T-helper 2 cell treated with Interferon-gamma antibody and Interleukin-4, amounts not matched to agents 5 μg/mL and 100 μg/mL, for 36 hours (primary cell): ENCODE data around the gene PCBP3.

Experiments
- DNase-seq: peaks from one replicate; pipeline ENCODE4 v3.0.0; 2021; ENCODE audit warnings: low spot score
- H3K27ac Mint-ChIP-seq: one replicate; pipeline ENCODE4 v1.8.0; 2021; ENCODE audit warnings: mild to moderate bottlenecking, mixed read lengths
- H3K27me3 Mint-ChIP-seq: one replicate; pipeline ENCODE4 v1.8.0; 2021; ENCODE audit warnings: low read depth, mixed read lengths
- H3K36me3 Mint-ChIP-seq: one replicate; pipeline ENCODE4 v1.8.0; 2021; ENCODE audit warnings: low read depth, mixed read lengths
- H3K4me1 Mint-ChIP-seq: one replicate; pipeline ENCODE4 v1.8.0; 2021; ENCODE audit warnings: low read depth, mixed read lengths
- H3K4me3 Mint-ChIP-seq: one replicate; pipeline ENCODE4 v1.8.0; 2022; ENCODE audit warnings: mild to moderate bottlenecking, moderate library complexity, mixed read lengths
- H3K9me3 Mint-ChIP-seq: one replicate; pipeline ENCODE4 v1.8.0; 2021; ENCODE audit warnings: mixed read lengths

The PCBP3 gene

DNA sequence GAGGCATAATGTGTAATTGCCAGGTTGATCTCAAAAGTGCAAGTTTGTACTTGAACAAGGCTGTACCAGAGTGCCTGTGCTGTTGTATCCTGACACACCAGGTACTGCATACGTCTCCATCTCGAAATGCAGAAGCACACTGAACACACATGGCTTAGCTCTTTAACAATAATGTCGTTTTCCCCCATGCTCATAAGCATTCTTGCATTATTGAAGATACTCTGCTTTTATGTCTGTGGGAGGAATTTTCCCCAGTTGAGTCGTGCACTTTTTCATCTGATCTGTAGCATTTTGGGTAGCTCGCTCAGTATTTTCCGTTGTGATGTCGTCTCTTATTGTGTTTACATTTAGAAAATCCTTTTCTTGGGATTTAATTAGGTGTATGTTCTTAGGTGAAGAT lies 98.7 kb downstream of the PCBP3 start:
- peaks cover 9% of the 10 kb centered on the region for H3K36me3 Mint-ChIP-seq
- DNase-seq = no peak
- H3K27ac Mint-ChIP-seq = no peak overlapping the region
- H3K4me3 Mint-ChIP-seq = no peak overlapping the region
- peaks cover 4% of the 10 kb centered on the region for H3K4me1 Mint-ChIP-seq
- H3K27me3 Mint-ChIP-seq = no peaks in the 10 kb centered on the region
- no peaks in the 10 kb centered on the region for H3K9me3 Mint-ChIP-seq

DNA sequence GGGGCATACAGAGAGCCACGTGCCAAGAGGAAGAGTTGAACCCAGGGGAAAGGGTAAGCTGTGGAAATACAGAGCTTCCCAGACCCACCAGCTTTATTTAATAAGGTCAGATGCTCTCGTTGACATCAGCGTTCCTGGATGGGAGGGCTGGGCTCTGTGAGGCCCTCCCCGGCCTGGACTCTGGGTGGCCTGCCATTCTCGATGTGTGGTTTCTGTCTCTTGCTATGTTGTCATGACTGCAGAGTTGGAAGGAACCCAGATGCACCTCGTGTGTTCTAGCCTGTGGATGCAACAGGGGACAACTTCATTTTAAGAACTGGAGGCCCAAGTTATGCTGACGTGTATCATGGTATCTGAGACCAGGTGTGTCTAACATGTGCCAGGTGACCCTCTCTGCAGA lies 101.7 kb downstream of the PCBP3 start:
- Mint-ChIP-seq H3K27me3 (no peaks in the 10 kb centered on the region), H3K27ac (no peak overlapping the region), H3K9me3 (no peaks in the 10 kb centered on the region), H3K36me3 (peaks cover 10% of the 10 kb centered on the region), H3K4me1 (peaks cover 4% of the 10 kb centered on the region), H3K4me3 (no peak overlapping the region)
- no peak for DNase-seq

DNA sequence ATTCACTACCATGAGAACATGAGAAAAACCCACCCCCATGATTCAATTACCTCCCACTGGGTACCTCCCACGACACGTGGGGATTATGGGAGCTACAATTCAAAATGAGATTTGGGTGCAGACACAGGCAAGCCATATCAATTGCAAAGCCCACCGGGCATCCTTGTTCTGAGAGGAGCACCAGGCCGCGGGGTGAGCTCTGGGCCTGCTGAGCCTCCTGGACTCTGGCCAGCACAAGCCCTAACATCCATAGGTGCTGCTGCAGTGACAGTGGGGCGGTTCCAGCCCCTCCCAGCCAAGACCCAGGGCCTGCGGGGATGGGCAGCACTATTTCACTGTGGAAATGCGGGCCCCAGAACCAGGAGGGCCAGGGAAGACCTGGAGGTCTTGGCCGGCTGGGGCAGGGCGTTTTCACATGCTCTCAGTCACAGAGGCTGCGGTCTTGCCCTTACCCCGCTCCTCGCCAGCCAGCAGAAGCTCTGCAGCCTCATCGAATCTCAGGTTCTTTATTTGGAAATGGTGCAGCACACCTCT lies 103.8 kb downstream of the PCBP3 start:
- H3K27ac Mint-ChIP-seq = no peak overlapping the region
- no peak overlapping the region for H3K4me3 Mint-ChIP-seq
- DNase-seq = no peak
- H3K4me1 Mint-ChIP-seq = peaks cover 1% of the 10 kb centered on the region
- no peaks in the 10 kb centered on the region for H3K9me3 Mint-ChIP-seq
- H3K36me3 Mint-ChIP-seq = peaks cover 10% of the 10 kb centered on the region
- no peaks in the 10 kb centered on the region for H3K27me3 Mint-ChIP-seq

DNA sequence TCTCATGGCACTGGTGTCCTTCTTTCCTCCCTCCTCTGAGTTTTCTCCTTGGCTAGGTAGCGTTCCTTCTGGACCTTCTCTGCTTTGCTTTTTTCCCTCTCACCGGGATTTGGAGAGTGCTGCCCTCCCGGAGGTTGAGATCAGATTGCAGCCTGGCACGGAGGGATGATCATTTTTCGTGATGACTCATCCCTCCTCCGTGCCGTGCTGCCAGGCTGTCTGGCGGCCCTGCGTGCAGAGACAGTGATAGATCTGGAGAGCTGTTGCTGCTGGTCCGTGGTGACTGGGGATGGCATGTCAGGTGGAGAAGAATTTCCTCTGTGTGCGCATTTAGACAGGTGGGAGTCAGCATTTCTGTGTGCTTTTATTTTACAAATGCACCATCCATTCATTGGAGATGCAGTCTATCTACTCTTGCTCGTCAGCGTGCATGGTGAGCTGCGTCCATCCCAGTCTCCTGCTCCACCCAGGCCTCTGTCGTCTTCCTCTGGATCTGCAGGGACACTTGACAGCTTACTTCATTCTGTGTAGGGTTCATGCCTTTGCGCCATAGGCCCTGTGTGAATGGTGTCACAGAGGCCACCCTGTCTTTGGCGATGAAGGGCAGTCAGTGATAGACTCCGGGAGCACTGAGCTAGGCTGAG lies 104.4 kb downstream of the PCBP3 start:
- peaks cover 10% of the 10 kb centered on the region for H3K36me3 Mint-ChIP-seq
- no peak overlapping the region for H3K27ac Mint-ChIP-seq
- no peaks in the 10 kb centered on the region for H3K27me3 Mint-ChIP-seq
- no peaks in the 10 kb centered on the region for H3K4me1 Mint-ChIP-seq
- no peak overlapping the region for H3K4me3 Mint-ChIP-seq
- H3K9me3 Mint-ChIP-seq = no peaks in the 10 kb centered on the region
- DNase-seq = no peak

DNA sequence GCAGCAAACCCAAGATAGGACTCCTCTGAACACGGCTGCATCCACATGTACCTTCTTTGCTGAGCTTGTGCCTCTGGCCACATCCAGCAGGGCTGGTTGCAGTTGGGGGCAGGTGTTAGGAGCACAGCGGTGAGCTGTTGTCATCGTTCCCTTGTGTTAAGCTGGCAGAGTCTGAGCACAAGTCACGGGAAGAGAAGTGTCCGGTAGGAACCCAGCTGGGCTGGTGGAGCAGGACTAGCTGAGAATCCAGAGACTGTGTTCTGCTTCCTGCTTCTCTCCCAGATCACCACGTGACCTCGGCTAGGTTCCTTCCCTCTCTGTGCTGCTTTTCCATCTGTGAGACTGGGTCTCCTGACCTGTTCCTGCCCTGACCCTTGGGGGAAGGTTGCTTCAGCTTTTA lies 105.1 kb downstream of the PCBP3 start:
- Mint-ChIP-seq H3K27ac (no peak overlapping the region), H3K4me3 (no peak overlapping the region)

DNA sequence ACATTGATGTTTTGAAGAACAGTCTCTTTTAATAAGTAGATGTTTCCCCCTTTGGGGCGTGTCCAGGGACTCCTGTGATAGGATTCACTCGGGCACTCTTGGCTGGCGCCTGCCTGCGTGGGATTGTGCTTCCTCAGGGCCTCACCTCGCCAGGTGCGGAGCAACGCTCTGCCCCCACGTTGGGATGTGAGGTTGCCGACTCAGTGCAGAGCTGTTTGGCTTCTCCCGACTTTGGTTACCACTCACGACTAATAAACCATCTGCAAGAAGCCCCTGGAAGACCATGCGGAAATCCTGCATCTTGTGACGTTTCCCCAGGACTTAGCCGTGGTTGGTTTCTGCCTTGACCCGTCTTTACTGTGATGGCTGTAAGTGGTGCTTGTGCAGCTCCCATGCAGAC lies 106.4 kb downstream of the PCBP3 start:
- no peak for DNase-seq
- Mint-ChIP-seq H3K27ac (no peak overlapping the region), H3K9me3 (peaks cover under 1% of the 10 kb centered on the region), H3K4me1 (no peaks in the 10 kb centered on the region), H3K4me3 (no peak overlapping the region), H3K27me3 (no peaks in the 10 kb centered on the region), H3K36me3 (peaks cover 8% of the 10 kb centered on the region)

More for the DNA sequence above, 105.1 kb downstream of the PCBP3 start:
- no peaks in the 10 kb centered on the region for H3K27me3 Mint-ChIP-seq
- H3K9me3 Mint-ChIP-seq = no peaks in the 10 kb centered on the region
- DNase-seq = no peak
- no peaks in the 10 kb centered on the region for H3K4me1 Mint-ChIP-seq
- peaks cover 10% of the 10 kb centered on the region for H3K36me3 Mint-ChIP-seq

DNA sequence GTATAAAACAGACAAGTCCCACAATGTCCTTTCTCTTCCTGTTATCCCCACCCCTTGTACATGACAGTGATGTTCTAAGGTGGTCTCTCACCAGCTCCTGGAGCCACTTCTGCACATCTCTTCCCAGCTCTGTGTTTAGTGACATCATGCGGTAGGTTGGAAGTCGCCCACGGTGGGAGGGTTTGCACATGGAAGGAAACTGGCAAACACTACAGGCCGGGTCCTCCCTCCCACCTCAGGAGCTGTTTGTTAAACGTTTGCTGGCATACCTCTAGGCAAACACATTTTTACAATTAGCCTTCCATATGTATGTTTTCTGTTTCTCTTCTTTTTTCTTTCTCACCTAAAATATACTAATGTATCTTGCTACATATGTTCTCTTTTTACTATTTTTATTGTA lies 107.4 kb downstream of the PCBP3 start:
- peaks cover 9% of the 10 kb centered on the region for H3K9me3 Mint-ChIP-seq
- DNase-seq = no peak
- H3K4me3 Mint-ChIP-seq = no peak overlapping the region
- H3K4me1 Mint-ChIP-seq = no peaks in the 10 kb centered on the region
- no peaks in the 10 kb centered on the region for H3K27me3 Mint-ChIP-seq
- H3K36me3 Mint-ChIP-seq = peaks cover 1% of the 10 kb centered on the region
- H3K27ac Mint-ChIP-seq = no peak overlapping the region

DNA sequence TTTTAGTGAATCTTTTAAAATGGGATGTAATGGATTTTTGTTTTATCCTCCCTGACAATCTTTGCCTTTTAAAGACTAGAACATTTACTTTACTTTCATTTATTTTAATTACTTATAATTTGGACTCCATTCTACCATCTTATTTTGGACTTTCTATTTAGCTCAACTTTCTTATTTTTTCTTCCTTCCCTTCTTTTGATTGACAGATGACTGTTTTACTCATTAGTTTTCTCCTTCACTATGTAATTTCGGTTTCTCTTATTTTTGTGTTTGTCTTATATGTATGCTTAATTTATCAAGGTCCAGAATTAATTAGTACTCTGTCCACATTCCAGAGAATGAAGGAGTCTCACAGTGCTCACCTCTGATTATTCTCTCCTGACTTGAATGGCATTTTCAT lies 109.9 kb downstream of the PCBP3 start:
- Mint-ChIP-seq H3K27ac (no peak overlapping the region), H3K9me3 (peaks cover 16% of the 10 kb centered on the region), H3K27me3 (no peaks in the 10 kb centered on the region), H3K4me3 (no peak overlapping the region), H3K4me1 (no peaks in the 10 kb centered on the region), H3K36me3 (peaks cover 3% of the 10 kb centered on the region)
- no peak for DNase-seq

DNA sequence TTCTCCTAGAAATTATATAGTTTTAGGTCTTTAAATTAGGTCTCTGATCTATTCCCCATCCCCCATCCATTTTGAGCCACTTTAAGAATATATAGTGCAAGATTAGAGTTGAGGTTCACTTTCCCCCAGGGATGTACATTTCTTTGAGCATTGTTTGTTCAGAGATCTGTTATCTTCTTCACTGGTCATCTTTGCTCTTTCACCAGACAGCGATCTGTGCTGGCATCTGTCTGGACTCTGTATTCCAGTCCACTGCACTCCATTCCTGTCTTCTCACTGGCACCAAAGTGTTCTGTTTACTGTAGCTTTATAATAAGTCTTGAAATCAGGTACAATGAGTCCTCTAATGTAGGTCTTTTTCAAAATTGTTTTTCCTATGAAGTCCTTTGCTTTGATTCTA lies 112.5 kb downstream of the PCBP3 start:
- H3K27me3 Mint-ChIP-seq = no peaks in the 10 kb centered on the region
- DNase-seq = no peak
- H3K9me3 Mint-ChIP-seq = peaks cover 16% of the 10 kb centered on the region
- H3K36me3 Mint-ChIP-seq = peaks cover 3% of the 10 kb centered on the region
- H3K4me3 Mint-ChIP-seq = no peak overlapping the region
- no peaks in the 10 kb centered on the region for H3K4me1 Mint-ChIP-seq
- no peak overlapping the region for H3K27ac Mint-ChIP-seq

DNA sequence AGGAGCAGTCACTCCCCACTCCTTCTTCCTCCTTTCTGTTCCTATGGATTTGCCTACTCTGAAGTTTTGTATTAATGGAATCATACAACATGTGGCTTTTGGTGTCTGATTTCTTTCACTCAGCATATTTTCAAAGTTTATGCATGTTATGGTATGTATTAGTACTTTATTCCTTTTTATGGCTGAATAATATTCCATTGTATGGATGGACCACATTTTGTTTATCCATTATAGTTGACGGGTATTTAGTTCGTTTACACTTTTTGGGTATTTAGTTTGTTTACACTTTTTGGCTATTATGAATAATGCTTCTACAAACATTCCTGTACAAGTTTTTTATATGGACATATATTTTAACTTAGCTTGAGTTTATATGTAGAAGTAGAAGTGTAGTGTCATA lies 113.1 kb downstream of the PCBP3 start:
- H3K4me3 Mint-ChIP-seq = no peak overlapping the region
- no peaks in the 10 kb centered on the region for H3K27me3 Mint-ChIP-seq
- DNase-seq = no peak
- H3K9me3 Mint-ChIP-seq = peaks cover 16% of the 10 kb centered on the region
- peaks cover 3% of the 10 kb centered on the region for H3K36me3 Mint-ChIP-seq
- H3K27ac Mint-ChIP-seq = no peak overlapping the region
- no peaks in the 10 kb centered on the region for H3K4me1 Mint-ChIP-seq

DNA sequence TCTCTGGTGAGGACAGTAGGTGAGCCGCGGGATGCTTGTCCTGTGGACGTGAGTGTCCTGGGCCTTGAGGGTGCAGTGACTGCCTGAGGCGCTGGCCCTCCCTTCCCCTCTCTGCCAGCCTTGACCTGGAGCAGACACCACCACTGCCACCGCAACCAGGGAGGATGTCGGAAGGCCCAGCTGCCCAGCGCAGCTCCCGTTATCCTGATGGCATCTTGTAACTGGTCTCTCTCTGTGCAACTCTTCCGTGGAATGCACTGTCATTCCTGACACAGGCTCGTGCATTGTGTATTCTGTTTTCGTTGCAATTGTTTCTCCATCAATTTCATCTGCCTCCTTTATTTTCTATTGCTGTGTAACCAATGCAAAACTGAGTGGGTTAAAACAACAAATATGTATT lies 118.2 kb downstream of the PCBP3 start:
- no peak for DNase-seq
- H3K27me3 Mint-ChIP-seq = no peaks in the 10 kb centered on the region
- H3K36me3 Mint-ChIP-seq = no peaks in the 10 kb centered on the region
- peaks cover under 1% of the 10 kb centered on the region for H3K9me3 Mint-ChIP-seq
- H3K4me3 Mint-ChIP-seq = no peak overlapping the region
- peaks cover 5% of the 10 kb centered on the region for H3K4me1 Mint-ChIP-seq
- no peak overlapping the region for H3K27ac Mint-ChIP-seq

DNA sequence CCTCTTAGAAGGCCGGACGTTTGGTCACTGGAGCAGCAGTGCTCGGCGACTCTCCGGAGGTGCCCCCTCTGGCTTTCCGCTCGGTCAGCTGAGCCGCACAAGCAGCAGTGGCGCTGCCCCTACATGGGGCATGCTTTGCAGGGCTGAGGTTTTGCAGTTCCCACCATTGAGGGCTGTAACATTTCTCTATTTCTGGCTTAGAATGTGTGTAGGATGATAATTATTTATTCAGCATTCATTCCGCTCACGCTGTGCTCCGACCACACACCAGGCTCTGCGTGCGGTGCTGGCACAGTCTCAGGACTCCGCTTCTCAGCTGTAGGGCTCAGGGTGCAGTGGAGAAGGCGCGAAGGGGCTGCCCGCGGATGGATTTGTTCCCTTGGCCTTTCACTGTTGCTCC lies 119.5 kb downstream of the PCBP3 start:
- H3K4me1 Mint-ChIP-seq = peaks cover 19% of the 10 kb centered on the region
- no peak overlapping the region for H3K27ac Mint-ChIP-seq
- no peaks in the 10 kb centered on the region for H3K9me3 Mint-ChIP-seq
- no peaks in the 10 kb centered on the region for H3K27me3 Mint-ChIP-seq
- H3K4me3 Mint-ChIP-seq = no peak overlapping the region
- H3K36me3 Mint-ChIP-seq = no peaks in the 10 kb centered on the region
- DNase-seq = no peak

DNA sequence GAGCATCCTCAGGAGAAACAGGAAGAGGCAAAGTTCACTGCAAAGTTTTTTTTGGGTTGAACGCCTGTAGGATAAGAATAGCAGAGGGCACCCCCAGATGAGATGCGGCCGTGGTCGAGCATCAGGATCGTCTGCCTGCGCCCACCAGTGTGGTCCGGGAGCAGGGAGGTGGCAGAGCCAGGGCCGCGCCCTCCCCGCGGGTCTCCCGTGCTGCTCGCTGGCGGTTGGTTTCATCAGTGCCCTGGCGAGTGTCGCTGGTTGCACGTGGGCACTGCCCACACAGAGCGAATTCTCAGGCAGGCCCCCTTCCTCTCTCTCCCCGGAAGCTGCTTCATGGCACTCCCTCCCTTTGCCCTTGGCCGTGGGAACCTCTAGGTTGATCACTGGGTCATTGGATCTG lies 120.0 kb downstream of the PCBP3 start:
- Mint-ChIP-seq H3K27me3 (no peaks in the 10 kb centered on the region), H3K4me3 (no peak overlapping the region), H3K4me1 (peaks cover 23% of the 10 kb centered on the region), H3K9me3 (no peaks in the 10 kb centered on the region), H3K36me3 (no peaks in the 10 kb centered on the region), H3K27ac (no peak overlapping the region)
- no peak for DNase-seq

DNA sequence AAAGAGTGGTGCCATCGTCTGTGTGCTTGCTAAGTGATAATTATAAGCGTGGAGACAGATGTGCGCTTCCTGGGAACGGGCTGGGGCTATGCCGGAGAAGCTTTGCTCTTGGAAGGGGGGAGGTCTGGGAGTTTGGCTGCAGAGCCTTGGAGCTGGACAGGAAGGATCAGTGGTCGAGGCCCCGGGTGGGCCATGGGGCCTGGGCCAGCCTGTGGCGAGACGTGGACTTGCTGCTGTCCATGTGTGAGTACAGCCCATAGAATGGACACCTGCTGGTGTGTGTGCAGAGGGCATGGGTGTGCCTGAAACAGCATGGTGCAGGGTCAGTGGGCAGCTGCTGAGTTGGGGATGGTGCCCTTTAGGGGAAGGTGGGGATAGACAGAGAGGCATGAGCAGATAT lies 121.3 kb downstream of the PCBP3 start:
- no peak for DNase-seq
- Mint-ChIP-seq H3K27me3 (no peaks in the 10 kb centered on the region), H3K36me3 (no peaks in the 10 kb centered on the region), H3K4me1 (peaks cover 30% of the 10 kb centered on the region), H3K27ac (peak overlapping the region; percentile 74), H3K4me3 (no peak overlapping the region), H3K9me3 (no peaks in the 10 kb centered on the region)

DNA sequence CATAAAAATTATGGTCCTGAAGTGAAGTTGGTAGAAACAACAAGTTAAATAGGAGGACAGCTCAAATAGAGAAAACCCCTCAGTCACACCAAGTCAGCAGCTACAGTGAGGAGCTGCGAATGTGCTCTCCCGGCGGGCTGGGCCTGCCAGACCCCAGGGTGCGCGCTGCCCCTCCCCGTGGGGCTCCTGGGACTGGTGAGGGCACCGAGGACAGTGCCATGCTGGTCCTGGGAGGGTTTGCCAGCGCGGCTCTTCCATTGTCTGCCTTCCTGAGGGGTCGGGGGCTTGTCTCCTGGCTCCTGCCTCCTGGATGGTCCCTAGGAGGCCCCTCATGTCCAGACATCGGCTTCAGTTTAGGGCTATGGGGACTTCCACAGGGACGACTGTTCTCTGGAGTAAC lies 121.8 kb downstream of the PCBP3 start:
- H3K27me3 Mint-ChIP-seq = no peaks in the 10 kb centered on the region
- DNase-seq = no peak
- no peaks in the 10 kb centered on the region for H3K36me3 Mint-ChIP-seq
- H3K9me3 Mint-ChIP-seq = no peaks in the 10 kb centered on the region
- no peak overlapping the region for H3K27ac Mint-ChIP-seq
- H3K4me3 Mint-ChIP-seq = no peak overlapping the region
- H3K4me1 Mint-ChIP-seq = peaks cover 30% of the 10 kb centered on the region
